HPDE6-E6E7 (cell line): ENCODE measurements around the gene OTUD3.
"Not testable (repeated sequence)": the region's sequence is repeated elsewhere in the genome, so short reads cannot be mapped to it uniquely, and the experiment has no call there.

Experiments
- DNase-seq: peaks from one replicate; pipeline ENCODE4 v3.0.0; 2011; ENCODE audit warnings: missing footprints; ENCODE audit errors: extremely low spot score

Gene OTUD3, protein sequence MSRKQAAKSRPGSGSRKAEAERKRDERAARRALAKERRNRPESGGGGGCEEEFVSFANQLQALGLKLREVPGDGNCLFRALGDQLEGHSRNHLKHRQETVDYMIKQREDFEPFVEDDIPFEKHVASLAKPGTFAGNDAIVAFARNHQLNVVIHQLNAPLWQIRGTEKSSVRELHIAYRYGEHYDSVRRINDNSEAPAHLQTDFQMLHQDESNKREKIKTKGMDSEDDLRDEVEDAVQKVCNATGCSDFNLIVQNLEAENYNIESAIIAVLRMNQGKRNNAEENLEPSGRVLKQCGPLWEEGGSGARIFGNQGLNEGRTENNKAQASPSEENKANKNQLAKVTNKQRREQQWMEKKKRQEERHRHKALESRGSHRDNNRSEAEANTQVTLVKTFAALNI

DNA sequence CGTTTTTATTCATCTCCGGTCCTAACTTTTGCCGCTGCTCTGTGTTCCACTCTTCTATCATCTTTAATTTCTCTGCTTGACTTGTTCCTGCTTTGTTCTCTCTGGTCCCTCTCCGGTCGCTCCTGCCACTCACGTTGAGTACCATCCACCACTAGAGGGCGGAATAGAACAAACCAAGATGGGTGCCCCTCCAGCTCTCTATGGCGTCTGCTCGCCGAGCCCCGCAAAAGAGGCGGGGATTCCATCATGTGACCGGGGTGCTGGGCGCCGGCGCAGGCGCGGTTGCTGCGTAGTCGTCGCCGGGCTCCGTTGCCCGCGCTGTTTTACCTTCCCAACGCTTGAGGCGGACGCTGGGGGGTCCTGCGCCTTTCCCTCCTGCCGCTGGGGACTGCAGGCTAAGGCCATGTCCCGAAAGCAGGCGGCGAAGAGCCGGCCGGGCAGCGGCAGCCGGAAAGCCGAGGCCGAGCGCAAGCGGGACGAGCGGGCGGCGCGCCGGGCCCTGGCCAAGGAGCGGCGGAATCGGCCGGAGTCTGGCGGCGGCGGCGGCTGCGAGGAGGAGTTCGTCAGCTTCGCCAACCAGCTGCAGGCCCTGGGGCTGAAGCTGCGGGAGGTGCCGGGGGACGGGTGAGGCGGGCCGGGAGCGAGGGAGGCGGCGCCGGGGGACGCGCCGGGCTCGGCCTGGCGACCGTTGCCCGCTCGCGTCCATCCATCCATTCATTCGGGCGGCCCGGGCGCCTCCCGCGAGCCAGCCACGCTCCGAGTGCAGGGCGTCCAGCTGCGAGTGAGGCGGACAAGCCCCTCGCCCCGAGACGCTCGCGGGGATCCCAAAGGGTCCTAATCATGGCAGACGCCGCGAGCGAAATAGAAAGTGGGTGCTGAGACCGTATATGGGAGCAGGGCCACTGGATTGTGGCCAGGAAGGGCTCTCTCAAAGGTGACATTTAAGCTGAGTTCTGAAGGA lies at the start of gene OTUD3:
TSS of gene OTUD3 (plus strand) at position 285 of the 961 bp plus-strand sequence. CDS start at position 404, 119 bp downstream.
- peak; percentile 99 for DNase-seq

DNA sequence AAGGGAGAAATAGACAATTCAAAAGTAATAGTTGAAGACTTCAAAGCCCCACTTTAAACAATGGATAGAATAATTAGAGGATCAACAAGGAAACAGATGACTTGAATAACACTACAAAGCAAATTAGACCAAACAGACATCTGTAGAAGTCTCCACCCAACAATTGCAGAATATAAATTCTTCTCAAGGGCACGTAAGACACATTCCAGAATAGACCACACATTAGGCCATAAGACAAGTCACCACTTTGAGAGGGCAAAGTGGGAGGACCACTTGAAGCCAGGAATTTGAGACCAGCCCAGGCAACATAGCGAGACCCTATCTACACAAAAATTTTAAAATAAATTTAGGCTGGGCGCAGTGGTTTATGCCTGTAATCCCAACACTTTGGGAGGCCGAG lies 46.6 kb upstream of the OTUD3 start:
- DNase-seq = no peak

DNA sequence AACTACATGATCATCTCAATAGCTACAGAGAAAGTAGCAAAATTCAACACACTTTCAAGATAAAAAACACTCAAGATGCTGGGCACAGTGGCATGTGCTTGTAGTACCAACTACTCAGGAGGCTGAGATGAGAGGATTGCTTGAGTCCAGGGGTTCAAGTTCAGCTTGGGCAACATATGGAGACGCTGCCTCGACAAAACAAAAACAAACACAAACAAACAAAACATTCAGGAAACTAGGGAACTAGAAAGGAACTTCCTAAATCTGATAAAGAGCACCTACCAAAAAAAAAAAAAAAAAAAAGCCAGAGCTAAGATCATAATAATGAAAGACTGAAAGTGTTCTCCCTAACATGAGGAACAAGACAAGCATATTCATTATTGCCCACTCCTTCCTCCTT lies 44.3 kb upstream of the OTUD3 start:
- DNase-seq = no peak

DNA sequence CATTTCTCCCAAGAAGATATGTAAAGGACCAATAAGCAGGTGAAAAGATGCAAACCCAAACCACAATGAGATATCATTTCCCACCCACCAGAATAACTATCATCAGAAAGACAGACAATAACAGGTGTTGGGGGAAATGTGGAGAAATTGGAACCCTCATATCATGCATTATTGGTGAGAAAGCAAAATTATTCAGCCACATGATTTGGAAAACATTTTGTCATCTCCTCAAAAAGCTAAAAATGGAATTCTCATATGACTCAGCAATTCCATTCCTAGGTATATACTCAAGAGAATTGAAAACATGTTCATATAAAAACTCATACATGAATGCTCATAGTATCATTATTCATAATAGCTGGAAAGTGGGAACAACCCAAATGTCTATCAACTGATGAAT lies 42.0 kb upstream of the OTUD3 start:
- DNase-seq = no peak

DNA sequence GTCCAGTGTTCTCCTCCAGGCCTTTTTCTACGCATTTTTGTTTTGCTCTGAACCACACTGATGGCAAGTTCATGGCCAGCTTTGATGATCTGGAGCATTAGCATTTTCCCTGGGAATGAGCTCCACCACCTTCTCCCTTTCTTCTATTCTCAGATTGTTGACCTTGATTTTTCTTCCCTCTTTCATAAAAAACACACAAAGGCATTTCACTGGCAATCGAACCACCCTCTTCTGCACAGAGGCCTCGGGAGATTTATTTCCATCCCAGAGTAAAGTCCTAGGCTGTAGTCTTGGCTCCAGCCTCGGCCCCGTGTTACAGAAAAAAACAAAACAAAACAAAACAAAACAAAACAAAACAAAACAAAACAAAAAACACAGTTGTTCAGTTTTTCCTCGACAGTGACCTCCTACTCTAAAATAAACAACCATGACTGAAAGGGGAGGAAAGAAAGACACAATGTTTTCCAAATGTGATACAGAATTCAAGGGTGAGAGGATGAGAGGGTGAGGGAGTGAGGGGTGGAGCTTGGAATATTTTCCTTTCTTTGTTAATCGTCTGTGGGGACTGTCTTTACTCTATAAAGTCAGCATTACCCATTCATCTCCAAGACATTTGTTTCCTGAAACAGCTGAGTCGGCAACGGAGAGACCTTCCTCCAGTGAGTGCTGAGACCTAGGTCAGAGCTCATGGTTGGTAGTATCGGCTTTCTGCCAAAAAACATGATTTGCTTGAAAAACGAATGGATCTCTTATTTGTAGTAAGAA lies 37.3 kb upstream of the OTUD3 start:
- no peak for DNase-seq

DNA sequence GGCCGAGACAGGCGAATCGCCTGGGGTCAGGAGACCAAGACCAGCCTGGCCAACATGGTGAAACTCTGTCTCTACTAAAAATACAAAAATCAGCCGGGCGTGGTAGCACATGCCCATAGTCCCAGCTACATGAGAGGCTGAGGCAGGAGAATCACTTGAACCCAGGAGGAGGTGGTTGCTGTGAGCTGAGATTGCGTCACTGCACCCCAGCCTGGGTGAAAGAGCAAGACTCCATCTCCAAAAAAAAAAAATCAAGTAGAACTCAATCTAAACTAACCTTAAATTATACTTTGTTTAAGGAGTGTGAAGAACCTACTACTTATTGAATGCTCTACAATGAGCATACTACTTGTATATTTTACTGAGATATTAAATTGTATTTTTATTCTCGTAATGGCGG lies 36.6 kb upstream of the OTUD3 start:
- DNase-seq = no peak

DNA sequence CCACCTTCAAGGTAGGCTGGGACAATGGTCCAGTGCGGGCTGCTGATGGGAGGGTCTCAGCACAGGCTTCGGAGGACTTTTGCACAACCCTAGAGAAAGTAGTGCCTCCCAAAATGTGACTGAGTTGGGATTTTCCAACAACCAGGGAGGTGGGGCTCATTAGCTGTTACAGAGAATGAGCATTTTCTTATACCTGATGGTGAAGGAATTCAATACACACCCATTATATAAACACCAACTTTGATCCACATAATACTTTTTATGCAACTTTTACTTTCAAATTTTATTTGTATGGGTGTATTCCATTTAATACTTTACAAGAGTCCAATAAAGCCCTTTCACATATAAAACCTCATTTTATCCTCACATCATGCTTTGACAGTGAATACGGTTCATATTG lies 35.9 kb upstream of the OTUD3 start:
- DNase-seq = no peak

DNA sequence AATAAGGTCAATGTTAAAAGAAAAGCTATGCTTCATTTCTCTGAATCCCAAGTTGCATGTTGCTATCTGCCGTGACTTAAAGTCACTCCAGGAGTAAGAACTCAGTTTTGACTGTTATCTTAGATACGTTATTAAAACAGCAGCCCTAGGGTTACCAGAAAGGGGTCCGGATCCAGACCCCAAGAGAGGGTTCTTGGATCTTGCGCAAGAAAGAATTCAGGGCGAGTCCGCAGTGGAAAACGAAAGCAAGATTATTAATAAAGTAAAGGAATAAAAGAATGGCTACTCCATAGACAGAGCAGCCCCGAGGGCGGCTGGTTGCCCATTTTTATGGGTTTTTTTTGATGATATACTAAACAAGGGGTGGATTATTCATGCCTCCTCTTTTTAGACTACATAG lies 34.9 kb upstream of the OTUD3 start:
- not testable (repeated sequence) for DNase-seq

DNA sequence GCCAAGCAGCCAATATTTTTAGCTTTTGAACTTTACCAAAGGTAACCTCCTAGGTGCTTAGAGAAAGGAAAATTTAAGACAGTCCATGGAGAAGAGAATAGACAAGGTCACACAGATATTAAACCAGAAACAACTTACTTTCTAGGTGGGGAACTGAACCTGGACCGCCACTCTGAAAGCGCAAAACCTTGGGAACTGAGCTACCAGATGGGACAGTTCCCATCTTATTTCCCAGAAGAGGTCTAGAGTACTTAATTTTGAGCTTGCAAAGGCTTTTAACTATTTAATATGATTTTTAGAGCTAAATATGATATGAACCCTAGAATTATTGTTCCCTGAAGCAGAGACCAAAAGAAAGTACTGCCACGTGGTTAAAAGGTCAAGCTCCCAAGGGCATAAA lies 32.9 kb upstream of the OTUD3 start:
- not testable (repeated sequence) for DNase-seq

DNA sequence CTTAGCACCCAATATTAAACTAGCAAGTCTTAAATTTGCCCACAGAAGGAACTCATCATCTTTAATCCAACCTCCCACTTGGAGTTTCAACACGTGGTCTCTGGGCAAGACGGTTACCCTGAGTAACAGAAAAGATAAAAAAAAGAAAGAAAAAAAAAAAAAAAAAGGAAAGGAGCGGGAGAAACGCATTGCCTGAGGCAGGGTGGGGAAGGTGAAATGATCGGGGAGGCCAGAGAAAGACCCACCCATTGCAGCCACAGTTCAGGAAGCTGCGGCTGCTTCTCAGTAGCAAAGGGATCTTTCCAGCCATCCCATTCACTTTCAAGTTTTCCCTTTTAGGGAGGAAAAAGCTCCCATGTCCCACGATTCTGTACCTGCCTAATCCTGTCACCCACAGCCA lies 32.0 kb upstream of the OTUD3 start:
- DNase-seq = no peak

DNA sequence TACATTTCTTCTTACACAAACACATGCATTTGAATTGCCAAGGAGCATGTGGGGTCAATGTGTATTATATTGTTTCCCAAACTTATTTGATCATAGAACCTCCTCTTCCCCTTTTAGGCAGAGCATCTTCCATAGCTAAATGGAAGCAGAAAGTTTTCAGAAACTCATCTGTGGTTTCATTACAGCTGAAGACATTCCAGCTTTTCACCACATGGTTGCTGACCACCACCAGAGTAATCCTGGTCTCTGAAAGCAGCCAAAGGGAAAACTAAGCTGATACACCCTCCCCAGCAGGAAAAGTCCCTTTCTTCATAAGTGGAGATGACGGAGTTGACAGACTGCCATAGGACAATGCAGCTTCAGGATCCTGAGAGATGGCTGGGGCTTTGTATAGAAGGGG lies 30.2 kb upstream of the OTUD3 start:
- DNase-seq = no peak

DNA sequence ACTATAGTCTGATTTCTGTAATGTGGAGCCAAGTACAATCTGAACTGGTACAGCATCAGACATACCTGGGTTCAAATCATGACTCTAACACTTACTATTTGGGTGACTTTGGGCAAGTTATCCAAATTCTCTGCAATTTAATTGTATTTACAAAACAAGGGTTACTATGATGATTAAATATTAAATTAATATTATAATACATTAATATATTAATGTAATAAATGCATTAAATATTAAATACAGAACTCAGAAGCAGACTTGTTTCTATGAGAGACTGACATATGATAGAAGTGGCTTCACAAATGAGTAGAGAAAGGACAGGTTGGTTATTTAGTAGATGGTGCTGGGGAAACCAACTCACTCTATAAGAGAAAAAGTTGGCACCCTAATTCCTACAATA lies 27.3 kb upstream of the OTUD3 start:
- no peak for DNase-seq

DNA sequence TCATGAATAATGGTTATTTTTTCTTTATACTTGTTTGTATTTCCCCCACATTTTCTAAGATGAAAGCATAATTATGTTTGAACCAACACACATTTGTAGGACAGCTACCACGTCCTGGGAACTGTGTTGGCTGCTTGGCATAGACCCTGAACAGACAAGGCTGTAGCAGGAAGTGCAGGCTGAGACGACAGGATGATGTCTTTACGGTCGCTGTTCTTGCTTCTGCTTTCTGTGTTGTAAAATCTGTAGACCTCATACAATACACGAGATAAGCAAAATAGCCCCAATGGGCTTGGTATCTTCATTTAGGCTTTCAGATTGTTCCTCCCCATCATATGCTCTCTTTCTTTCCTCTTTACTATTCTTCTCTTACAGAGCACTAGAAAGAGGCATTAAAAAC lies 23.3 kb upstream of the OTUD3 start:
- no peak for DNase-seq

DNA sequence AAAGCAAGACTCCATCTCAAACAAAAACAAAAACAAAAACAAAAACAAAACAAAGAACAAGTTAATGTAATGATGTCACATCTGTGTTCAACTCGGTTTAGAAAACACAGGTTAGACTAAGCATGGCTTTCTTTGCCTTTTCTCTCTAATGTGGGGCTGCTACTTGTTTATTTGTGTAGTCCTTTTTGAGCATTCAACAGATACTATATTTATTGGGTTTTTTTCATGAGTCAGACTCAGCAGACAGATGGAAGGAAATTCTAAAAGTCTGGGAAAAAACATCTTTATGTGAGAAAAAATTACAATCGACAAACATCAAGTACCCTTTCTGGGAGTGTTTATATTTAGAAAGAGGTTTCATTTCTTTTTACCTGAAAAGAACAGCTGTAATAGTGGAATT lies 22.3 kb upstream of the OTUD3 start:
- DNase-seq = no peak

DNA sequence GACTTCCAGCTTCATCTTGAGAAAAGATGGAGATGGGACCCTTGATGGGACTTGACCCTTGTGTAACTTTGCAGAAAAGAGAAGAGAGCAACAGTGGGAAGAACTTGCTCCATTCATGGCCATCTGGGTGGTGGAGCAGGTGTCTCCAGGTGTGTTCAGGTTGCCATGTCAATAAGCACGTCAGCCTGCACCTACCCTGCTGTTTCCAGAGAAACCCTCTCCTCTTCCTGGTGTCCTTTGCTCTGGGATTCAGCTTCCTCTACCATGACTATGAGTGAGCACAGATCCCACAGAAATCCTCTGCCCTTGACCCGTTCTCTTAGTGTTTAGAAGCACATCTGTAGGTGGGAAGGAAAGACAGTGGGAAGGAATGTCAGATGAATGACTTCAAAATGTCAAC lies 21.8 kb upstream of the OTUD3 start:
- DNase-seq = no peak

DNA sequence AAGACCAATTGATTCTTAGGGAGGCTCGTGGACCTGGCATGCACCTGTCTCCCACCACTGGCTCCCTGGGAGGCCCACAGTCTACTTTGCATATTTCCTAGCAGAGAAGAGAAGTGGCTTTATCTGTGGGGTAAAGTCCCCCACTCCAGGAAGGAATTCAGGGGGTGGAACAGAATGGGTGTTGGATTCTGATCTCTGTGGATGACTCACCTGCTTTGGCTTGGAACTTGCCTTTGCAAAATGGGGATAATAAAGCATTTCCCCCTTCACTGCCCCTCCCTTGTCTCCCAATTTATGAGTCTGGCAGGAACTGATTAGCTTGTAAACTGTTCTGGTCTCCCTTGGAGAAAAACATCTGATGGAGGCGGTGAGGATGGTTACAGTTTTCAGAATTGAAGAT lies 21.2 kb upstream of the OTUD3 start:
- DNase-seq = no peak

DNA sequence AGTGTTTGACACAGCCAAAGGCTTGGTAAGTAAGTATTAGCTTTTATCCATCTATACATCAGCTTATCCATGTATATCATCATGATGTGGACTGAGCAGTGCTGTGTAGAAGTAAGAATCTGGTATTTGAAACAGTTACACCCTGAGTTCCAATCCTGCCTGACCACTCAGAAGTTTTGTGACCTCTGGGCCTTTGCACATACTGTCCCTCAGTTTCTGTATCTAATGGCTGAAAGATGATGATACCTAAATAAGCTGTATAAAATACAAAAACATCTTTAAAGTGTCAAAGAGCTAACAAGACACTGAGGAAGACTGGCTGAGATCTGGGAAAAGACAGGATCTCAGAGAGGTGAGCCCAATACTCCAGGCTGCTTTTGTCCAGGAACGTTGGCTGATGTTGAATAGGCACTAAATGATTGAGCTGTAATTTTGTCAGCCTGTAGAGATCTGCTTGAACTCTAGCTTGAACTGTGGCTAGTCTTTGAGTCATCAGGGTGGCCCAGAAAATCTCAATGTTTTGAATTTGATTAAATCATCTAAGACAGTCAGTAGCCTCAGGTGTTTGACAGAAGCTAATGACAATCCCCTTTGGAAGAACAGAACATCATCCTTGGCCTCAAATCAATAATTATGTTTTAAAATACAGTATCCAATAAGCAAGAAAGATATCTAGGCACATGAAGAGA lies 20.2 kb upstream of the OTUD3 start:
- no peak for DNase-seq

DNA sequence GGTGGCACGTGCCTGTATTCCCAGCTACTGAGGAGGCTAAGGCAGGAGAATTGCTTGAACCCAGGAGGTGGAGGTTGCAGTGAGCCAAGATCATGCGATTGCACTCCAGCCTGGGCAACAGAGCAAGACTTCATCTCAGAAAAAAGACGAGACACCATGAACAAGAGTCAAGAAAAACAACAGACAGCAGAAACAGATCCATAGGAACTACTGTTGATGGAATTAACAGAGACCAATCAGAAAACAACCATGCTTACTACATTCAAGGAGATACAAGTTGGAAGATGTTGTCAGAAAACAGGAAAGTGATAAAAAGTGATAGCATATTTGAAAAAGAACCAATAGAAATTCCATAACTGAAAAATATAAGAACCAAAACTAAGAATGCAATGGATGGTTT lies 19.3 kb upstream of the OTUD3 start:
- DNase-seq = no peak

DNA sequence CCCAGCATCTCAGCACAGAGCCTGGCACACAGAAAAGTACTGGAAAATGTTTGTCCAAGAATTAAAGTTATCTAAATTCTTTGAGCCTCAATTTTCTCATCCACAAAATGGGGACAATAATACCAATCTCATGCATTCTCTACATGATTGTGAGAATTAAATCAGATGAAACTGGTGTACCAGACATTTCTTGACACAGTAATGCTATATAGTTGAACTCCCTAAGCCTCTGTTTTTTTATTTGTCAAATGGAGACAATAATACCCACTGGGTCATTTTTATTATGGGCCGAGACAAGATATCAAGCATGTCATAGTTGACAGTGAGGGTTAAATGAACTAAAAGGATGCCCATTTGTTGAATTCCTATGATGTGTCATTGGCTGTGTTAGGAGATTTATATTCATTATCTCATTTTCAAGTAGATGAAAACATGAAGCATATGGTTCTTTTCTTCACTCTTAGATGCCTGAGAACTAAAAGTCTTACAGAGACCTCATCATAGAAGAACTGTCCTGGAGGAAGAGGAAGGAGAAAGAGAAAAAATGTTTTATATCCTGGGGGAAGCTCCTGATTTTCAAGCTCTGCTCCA lies 17.5 kb upstream of the OTUD3 start:
- DNase-seq = no peak

DNA sequence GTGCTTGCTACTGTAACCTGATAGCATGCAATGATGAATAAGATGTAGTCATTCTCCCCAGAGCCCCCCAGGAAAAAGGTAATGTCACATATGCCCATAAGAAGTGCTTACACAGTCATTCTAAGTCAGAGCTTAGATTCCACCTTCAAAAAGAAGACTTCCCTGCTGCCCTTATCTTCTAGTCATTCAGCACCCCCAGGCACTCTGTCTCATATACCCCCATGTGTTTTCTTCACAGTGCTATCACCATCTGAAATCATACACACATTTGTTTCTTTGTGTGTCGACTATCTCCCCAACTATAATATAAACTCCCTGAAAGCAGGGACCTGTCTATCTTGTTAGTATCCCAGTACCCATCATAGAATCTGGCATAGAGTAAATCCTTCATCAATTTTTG lies 16.2 kb upstream of the OTUD3 start:
- DNase-seq = no peak

DNA sequence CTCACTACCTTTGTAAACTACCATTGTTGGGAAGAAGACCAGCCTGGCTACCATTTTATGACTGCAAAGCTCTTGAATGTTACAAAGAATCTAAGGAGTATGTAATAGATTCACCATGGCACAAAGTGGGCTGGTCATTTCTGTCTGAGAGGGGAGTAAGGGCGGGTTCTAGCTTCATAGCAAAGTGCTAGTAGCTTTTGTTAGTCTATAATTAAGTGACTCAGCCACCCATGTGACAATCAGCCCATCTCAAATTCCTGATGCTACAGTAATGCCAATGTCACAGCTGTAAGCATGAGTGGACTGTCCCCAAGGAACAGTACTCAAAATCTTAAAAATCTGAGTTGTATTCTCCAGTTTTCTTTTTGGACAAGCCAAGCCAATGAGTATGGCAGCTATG lies 15.4 kb upstream of the OTUD3 start:
- no peak for DNase-seq
